Tibial nerve (tissue), 4 donors: ENCODE data around the gene TSGA10. TPM values are rescaled to one million over a fixed set of nuclear protein-coding genes. Genes with fewer than 3 reads are reported as not detected.
A peak's percentile ranks its signal among the peaks of the same experiment; 100 is the strongest.

Experiments used
- DNase-seq, 2 donors: peaks; one replicate each; pipeline ENCODE4 v3.0.0-alpha.2; 2019; ENCODE audit warnings: low spot score in 2 of 2
- H3K27ac ChIP-seq, 4 donors: fragments of 200-600 bp; sonication (generic) in 3 of 4; one replicate each; pipeline ENCODE4 v1.5.1; 2017 to 2019; ENCODE audit warnings: mild to moderate bottlenecking in 1 of 4
- H3K27me3 ChIP-seq, 2 donors: fragments of 200-600 bp; sonication (generic) in 1 of 2; one replicate each; pipeline versions ENCODE4 v1.5.1 to v1.6.0; 2017 to 2019
- H3K36me3 ChIP-seq, 3 donors: fragments of 200-600 bp; sonication (generic); one replicate each; pipeline ENCODE4 v1.5.1; 2018 to 2019
- H3K4me1 ChIP-seq, 4 donors: fragments of 200-600 bp; sonication (generic) in 3 of 4; one replicate each; pipeline ENCODE4 v1.5.1; 2017 to 2019
- H3K4me3 ChIP-seq, 4 donors: fragments of 200-600 bp; sonication (generic) in 3 of 4; one replicate each; pipeline ENCODE4 v1.5.1; 2017 to 2019; ENCODE audit warnings: mild to moderate bottlenecking in 1 of 4, moderate library complexity in 1 of 4
- H3K9me3 ChIP-seq, 4 donors: fragments of 200-600 bp; sonication (generic) in 3 of 4; one replicate each; pipeline ENCODE4 v1.5.1; 2017 to 2019
- CTCF ChIP-seq, 5 experiments: fragments of 200-600 bp in 3 of 5; fragments of 450-650 bp in 2 of 5; sonication (generic) in 3 of 5; IDR thresholded peaks; one replicate each; pipeline ENCODE4 v1.5.1; 2016 to 2019; ENCODE audit warnings: antibody characterized with exemption in 5 of 5, mild to moderate bottlenecking in 3 of 5, moderate library complexity in 2 of 5
- EP300 ChIP-seq, 2 donors: sonication (generic); formaldehyde crosslinking; IDR thresholded peaks; one replicate each; pipeline ENCODE4 v1.6.1; 2017; ENCODE audit warnings: antibody characterized with exemption in 2 of 2, mild to moderate bottlenecking in 1 of 2
- POLR2A ChIP-seq, 2 donors: fragments of 450-650 bp; IDR thresholded peaks; one replicate each; pipeline ENCODE4 v1.6.1; 2017; ENCODE audit warnings: antibody characterized with exemption in 2 of 2, mild to moderate bottlenecking in 2 of 2, moderate library complexity in 2 of 2
- WGBS, 2 donors: methylation state at CpG; one replicate each; pipeline ENCODE4 v1.1.5; 2018; 5-methylcytosine and 5-hydroxymethylcytosine counted together
- total RNA-seq, 4 donors: library from RNA; depleted of rRNA; stranded (reverse); fragments of >200 nt; gene quantifications; one replicate each; pipeline ENCODE4 v1.1.0, GENCODE V29; 2016

The TSGA10 gene
- total RNA-seq, 4 donors from 2014 or later, result 6.5 to 12.9 (median 10.0) TPM

GRCh38 chr2:99111945-99112344, 42.8 kb downstream of the TSGA10 start:
- no peaks in the 10 kb centered on the region for H3K27me3 ChIP-seq
- TF ChIP-seq POLR2A (IDR thresholded peaks at IDR 0.05) (no peak), EP300 (IDR thresholded peaks at IDR 0.05) (no peak), CTCF (IDR thresholded peaks at IDR 0.05) (no peak)
- H3K9me3 ChIP-seq, result no peaks in the 10 kb centered on the region
- no peak for DNase-seq
- no peak overlapping the region for H3K27ac ChIP-seq
- no peaks in the 10 kb centered on the region for H3K36me3 ChIP-seq
- H3K4me1 ChIP-seq, result no peaks in the 10 kb centered on the region
- 72 to 82% methylated on average over 1 of the region's 1 CpG for WGBS, 2 donors
- H3K4me3 ChIP-seq, result no peak overlapping the region

- no peaks in the 10 kb centered on the region for H3K36me3 ChIP-seq
- H3K27me3 ChIP-seq, result no peaks in the 10 kb centered on the region
- WGBS, 2 donors, result 75 to 79% methylated on average over 2 of the region's 2 CpGs
- TF ChIP-seq EP300 (IDR thresholded peaks at IDR 0.05) (no peak), CTCF (IDR thresholded peaks at IDR 0.05) (no peak), POLR2A (IDR thresholded peaks at IDR 0.05) (no peak)
- DNase-seq, result no peak
- no peak overlapping the region for H3K4me3 ChIP-seq
- H3K27ac ChIP-seq, result no peak overlapping the region
- H3K4me1 ChIP-seq, result no peaks in the 10 kb centered on the region
- no peaks in the 10 kb centered on the region for H3K9me3 ChIP-seq
Measured at GRCh38 chr2:99111236-99111635, 43.5 kb downstream of the TSGA10 start.

GRCh38 chr2:99106913-99107312, 47.8 kb downstream of the TSGA10 start:
- no peak for DNase-seq
- H3K4me1 ChIP-seq, result peaks cover 0 to 3% (median 0%) of the 10 kb centered on the region in 4 donors
- H3K27ac ChIP-seq, result no peak overlapping the region
- no peak overlapping the region for H3K4me3 ChIP-seq
- no peaks in the 10 kb centered on the region for H3K36me3 ChIP-seq
- no peaks in the 10 kb centered on the region for H3K9me3 ChIP-seq
- 60 to 63% methylated on average over 2 of the region's 2 CpGs for WGBS, 2 donors
- TF ChIP-seq EP300 (IDR thresholded peaks at IDR 0.05) (no peak), CTCF (IDR thresholded peaks at IDR 0.05) (no peak), POLR2A (IDR thresholded peaks at IDR 0.05) (no peak)
- H3K27me3 ChIP-seq, result no peaks in the 10 kb centered on the region

GRCh38 chr2:99104006-99104405, 50.7 kb downstream of the TSGA10 start:
- Histone ChIP-seq H3K36me3 (no peaks in the 10 kb centered on the region), H3K9me3 (no peaks in the 10 kb centered on the region), H3K27ac (no peak overlapping the region), H3K4me3 (no peak overlapping the region), H3K4me1 (peaks cover 0 to 5% (median 0%) of the 10 kb centered on the region in 4 donors), H3K27me3 (no peaks in the 10 kb centered on the region)
- TF ChIP-seq POLR2A (IDR thresholded peaks at IDR 0.05), result no peak
- no peak for TF ChIP-seq EP300 (IDR thresholded peaks at IDR 0.05)
- TF ChIP-seq CTCF (IDR thresholded peaks at IDR 0.05), result no peak
- no peak for DNase-seq
- 80 to 81% methylated on average over 2 of the region's 2 CpGs for WGBS, 2 donors

- H3K4me1 ChIP-seq, result peaks cover 0 to 5% (median 0%) of the 10 kb centered on the region in 4 donors
- no peak for TF ChIP-seq CTCF (IDR thresholded peaks at IDR 0.05)
- no peak for TF ChIP-seq POLR2A (IDR thresholded peaks at IDR 0.05)
- TF ChIP-seq EP300 (IDR thresholded peaks at IDR 0.05), result no peak
- WGBS, 2 donors, result 8 to 13% methylated on average over 3 of the region's 3 CpGs
- no peaks in the 10 kb centered on the region for H3K36me3 ChIP-seq
- H3K9me3 ChIP-seq, result no peaks in the 10 kb centered on the region
- H3K27ac ChIP-seq, result peak overlapping the region in 2 of 4 donors; percentile 39 to 67
- no peaks in the 10 kb centered on the region for H3K27me3 ChIP-seq
- no peak overlapping the region for H3K4me3 ChIP-seq
- no peak for DNase-seq
Measured at GRCh38 chr2:99101697-99102096, 53.0 kb downstream of the TSGA10 start.
